ENCODE data around the gene TENM4. TPM values are rescaled to one million over a fixed set of nuclear protein-coding genes. Genes with fewer than 3 reads are reported as not detected.

TENM4 gene
- total RNA-seq, 4 donors from 2014 or later = 0.02 to 0.82 (median 0.23) TPM

DNA sequence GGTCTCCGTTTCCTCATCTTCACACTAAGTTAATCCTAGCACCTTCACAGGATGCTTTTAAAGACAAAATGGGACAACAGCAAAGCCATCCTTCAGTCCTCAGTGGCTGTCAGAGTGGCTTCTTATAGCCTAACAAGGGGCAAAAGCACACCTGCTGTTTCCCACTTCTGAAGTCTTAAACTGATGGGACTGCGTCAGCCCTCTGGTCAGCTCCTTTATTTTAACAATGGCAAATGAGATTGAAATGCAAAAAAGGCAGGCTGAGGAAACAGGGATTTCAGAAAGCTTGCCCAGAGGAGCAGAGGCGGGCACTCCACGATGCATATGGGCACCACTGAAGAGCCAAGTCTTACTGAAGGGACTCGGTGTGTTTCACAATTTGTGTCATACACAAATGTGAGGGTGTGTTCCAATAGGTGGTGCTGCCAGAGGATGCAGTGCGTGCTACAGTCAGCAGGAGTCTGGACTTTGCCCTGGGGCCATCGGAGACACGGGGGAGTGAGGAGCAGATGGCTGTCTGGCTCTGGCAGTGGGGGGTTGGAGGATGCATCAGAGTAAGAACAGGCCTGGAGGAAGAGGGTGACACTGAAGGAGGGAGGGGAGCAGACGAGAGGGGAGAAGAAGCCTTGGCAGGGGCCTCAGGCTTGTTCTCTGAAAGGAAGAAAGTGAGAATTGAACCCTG lies 47.3 kb downstream of the TENM4 start:
- intact Hi-C loops (cut with DNase I; ENCODE audit: low total_unique reads) = no loop called here

DNA sequence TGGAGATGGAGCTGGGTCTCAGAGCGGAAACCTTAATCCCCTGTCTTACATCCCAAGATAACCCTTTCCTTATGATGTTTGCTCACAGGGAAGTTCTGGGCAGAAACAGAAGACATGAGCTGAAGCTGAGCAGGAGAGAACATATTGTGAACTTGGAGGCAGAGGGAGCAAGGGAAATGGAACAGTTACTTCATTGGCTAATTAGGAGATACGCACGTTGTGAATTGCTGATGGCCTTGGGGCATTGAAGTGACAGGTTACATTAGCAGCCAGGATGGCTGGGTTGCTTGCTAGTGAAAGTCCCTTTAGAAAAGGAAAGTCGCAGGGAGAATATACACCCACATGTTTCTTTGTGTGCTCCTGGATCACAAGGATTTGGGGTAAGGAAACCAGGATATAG lies 48.7 kb downstream of the TENM4 start:
- in situ Hi-C loops (cut with MboI; ENCODE audit: low sequenced_read_pairs in 4 of 4) (no loop called here), intact Hi-C loops (cut with DNase I; ENCODE audit: low total_unique reads) (no loop called here)
- Histone ChIP-seq H3K27ac (no peak overlapping the region), H3K27me3 (no peaks in the 10 kb centered on the region), H3K4me1 (no peaks in the 10 kb centered on the region), H3K36me3 (no peaks in the 10 kb centered on the region), H3K4me3 (no peak overlapping the region), H3K9me3 (no peaks in the 10 kb centered on the region)
- DNase-seq (no peak), ATAC-seq (no peak)
- TF ChIP-seq, protein P1, sequence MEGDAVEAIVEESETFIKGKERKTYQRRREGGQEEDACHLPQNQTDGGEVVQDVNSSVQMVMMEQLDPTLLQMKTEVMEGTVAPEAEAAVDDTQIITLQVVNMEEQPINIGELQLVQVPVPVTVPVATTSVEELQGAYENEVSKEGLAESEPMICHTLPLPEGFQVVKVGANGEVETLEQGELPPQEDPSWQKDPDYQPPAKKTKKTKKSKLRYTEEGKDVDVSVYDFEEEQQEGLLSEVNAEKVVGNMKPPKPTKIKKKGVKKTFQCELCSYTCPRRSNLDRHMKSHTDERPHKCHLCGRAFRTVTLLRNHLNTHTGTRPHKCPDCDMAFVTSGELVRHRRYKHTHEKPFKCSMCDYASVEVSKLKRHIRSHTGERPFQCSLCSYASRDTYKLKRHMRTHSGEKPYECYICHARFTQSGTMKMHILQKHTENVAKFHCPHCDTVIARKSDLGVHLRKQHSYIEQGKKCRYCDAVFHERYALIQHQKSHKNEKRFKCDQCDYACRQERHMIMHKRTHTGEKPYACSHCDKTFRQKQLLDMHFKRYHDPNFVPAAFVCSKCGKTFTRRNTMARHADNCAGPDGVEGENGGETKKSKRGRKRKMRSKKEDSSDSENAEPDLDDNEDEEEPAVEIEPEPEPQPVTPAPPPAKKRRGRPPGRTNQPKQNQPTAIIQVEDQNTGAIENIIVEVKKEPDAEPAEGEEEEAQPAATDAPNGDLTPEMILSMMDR (IDR thresholded peaks at IDR 0.05 in 4 of 5, conservative IDR thresholded peaks at IDR 0.05 in 1 of 5) = no peak
- no peak for TF ChIP-seq POLR2A (IDR thresholded peaks at IDR 0.05)

More for the DNA sequence above, 47.3 kb downstream of the TENM4 start:
- no peak for DNase-seq
- H3K9me3 ChIP-seq = no peaks in the 10 kb centered on the region
- ATAC-seq = no peak
- H3K4me3 ChIP-seq = no peak overlapping the region
- H3K27me3 ChIP-seq = no peaks in the 10 kb centered on the region
- in situ Hi-C loops (cut with MboI; ENCODE audit: low sequenced_read_pairs in 4 of 4) = no loop called here
- H3K36me3 ChIP-seq = no peaks in the 10 kb centered on the region
- H3K27ac ChIP-seq = no peak overlapping the region
- H3K4me1 ChIP-seq = no peaks in the 10 kb centered on the region
- TF ChIP-seq, protein P1 (IDR thresholded peaks at IDR 0.05 in 4 of 5, conservative IDR thresholded peaks at IDR 0.05 in 1 of 5) = no peak
- TF ChIP-seq POLR2A (IDR thresholded peaks at IDR 0.05) = no peak

DNA sequence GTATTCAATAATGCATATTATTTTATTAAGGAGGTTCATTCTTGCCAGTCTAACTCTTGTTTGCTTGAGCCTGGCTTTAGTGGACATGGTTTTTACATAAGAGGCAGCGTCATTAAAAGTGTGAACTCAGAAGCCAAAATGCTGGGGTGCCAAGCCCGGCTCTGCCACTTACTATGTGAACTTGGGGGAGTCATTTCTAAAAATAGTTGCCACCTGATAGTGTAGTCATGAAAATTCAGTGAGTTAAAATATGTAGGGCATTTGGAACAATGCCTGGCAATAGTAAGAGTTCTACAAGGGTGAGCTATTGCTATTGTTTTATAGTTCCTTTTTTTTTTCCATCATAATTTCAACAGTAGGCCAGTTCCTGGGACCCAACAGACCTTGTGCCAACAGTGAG lies 49.9 kb downstream of the TENM4 start:
- no peak overlapping the region for H3K27ac ChIP-seq
- intact Hi-C loops (cut with DNase I; ENCODE audit: low total_unique reads) = no loop called here
- H3K36me3 ChIP-seq = no peaks in the 10 kb centered on the region
- DNase-seq = peak in 1 of 2 donors; percentile 14
- in situ Hi-C loops (cut with MboI; ENCODE audit: low sequenced_read_pairs in 4 of 4) = no loop called here
- peak; percentile 45 to 75 for ATAC-seq
- no peaks in the 10 kb centered on the region for H3K9me3 ChIP-seq
- H3K27me3 ChIP-seq = no peaks in the 10 kb centered on the region
- TF ChIP-seq, protein P1 (IDR thresholded peaks at IDR 0.05 in 4 of 5, conservative IDR thresholded peaks at IDR 0.05 in 1 of 5) = no peak
- TF ChIP-seq POLR2A (IDR thresholded peaks at IDR 0.05) = no peak
- no peak overlapping the region for H3K4me3 ChIP-seq
- H3K4me1 ChIP-seq = no peaks in the 10 kb centered on the region

DNA sequence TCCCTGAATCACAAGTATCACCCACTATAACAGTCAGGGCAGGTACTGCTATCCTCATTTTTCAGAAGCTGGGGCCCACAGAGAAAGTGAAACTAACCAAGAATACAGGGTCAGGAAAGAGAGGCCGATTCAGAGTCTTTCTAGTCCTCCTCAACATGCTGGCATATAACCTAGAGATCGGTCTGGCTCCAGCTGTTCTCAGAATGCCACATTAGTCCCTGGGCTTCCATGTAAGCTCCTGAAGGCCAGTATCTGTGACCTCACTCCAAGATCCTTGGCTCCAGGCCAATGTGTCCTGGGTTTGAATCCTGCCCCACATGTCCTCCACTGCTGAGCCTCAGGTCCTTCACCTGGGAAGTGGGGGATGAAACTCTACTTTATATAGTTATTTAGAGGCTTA lies 50.4 kb downstream of the TENM4 start:
- intact Hi-C loops (cut with DNase I; ENCODE audit: low total_unique reads) = no loop called here
- H3K27me3 ChIP-seq = no peaks in the 10 kb centered on the region
- H3K4me1 ChIP-seq = no peaks in the 10 kb centered on the region
- no peak overlapping the region for H3K27ac ChIP-seq
- H3K9me3 ChIP-seq = no peaks in the 10 kb centered on the region
- ATAC-seq (no peak), DNase-seq (no peak)
- no peak overlapping the region for H3K4me3 ChIP-seq
- in situ Hi-C loops (cut with MboI; ENCODE audit: low sequenced_read_pairs in 4 of 4) = no loop called here
- no peak for TF ChIP-seq POLR2A (IDR thresholded peaks at IDR 0.05)
- TF ChIP-seq, protein P1 (IDR thresholded peaks at IDR 0.05 in 4 of 5, conservative IDR thresholded peaks at IDR 0.05 in 1 of 5) = no peak
- no peaks in the 10 kb centered on the region for H3K36me3 ChIP-seq

DNA sequence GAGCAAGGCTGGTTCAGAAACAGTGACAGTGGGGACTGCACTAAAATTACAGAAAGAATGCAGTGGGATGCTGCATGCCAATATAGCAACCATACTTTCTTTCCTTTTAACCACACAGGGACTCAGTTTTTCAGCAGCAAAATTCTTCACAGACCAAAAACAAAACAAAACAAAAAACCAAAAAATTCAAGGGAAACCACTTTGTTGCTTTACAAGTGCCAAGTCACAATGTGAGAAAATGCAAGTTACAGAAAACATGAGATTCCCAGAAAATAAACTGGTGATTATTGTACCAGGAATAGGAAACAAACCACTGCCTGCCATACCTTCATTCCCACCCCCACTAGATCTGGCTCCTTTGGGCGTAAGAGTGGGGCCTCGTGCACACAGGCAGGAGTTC lies 52.6 kb downstream of the TENM4 start:
- no peaks in the 10 kb centered on the region for H3K27me3 ChIP-seq
- H3K36me3 ChIP-seq = no peaks in the 10 kb centered on the region
- in situ Hi-C loops (cut with MboI; ENCODE audit: low sequenced_read_pairs in 4 of 4) (no loop called here), intact Hi-C loops (cut with DNase I; ENCODE audit: low total_unique reads) (no loop called here)
- no peak overlapping the region for H3K27ac ChIP-seq
- ATAC-seq (no peak), DNase-seq (no peak)
- no peak for TF ChIP-seq POLR2A (IDR thresholded peaks at IDR 0.05)
- TF ChIP-seq, protein P1 (IDR thresholded peaks at IDR 0.05 in 4 of 5, conservative IDR thresholded peaks at IDR 0.05 in 1 of 5) = no peak
- H3K4me3 ChIP-seq = no peak overlapping the region
- H3K4me1 ChIP-seq = peaks cover 0 to 5% of the 10 kb centered on the region in 2 donors
- H3K9me3 ChIP-seq = no peaks in the 10 kb centered on the region

All from gastrocnemius medialis (tissue), 4 donors.